ENCODE data around the gene IYD.
A peak's percentile ranks its signal among the peaks of the same experiment; 100 is the strongest.

The IYD gene

GRCh38 chr6:150417899-150418826 lies 49.4 kb downstream of the IYD start (continued):
- peak; percentile 11 for TF ChIP-seq ZNF510 (tag by site-specific recombination; IDR thresholded peaks at IDR 0.05; ENCODE audit: insufficient replicate concordance)
- peak; percentile 88 for TF ChIP-seq ZNF2 (tag by site-specific recombination; IDR thresholded peaks at IDR 0.05)
- peak; percentile 49; the same call in 1 of the 2 replicates for TF ChIP-seq ZNF146 (tag by site-specific recombination; IDR thresholded peaks at IDR 0.05)
- peak; percentile 72; the same call in 1 of the 2 replicates for TF ChIP-seq ZNF18 (tag by site-specific recombination; IDR thresholded peaks at IDR 0.05)
- TF ChIP-seq ZNF501 (tag by site-specific recombination; IDR thresholded peaks at IDR 0.05): peak; percentile 81
- no peak for TF ChIP-seq ZBTB7A (tag by site-specific recombination; IDR thresholded peaks at IDR 0.05; ENCODE audit: low read depth)
- TF ChIP-seq OSR2 (tag by site-specific recombination; IDR thresholded peaks at IDR 0.05): peak; percentile 89; the same call in 1 of the 2 replicates
- peak; percentile 15; the same call in 1 of the 2 replicates for TF ChIP-seq ZNF341 (tag by site-specific recombination; IDR thresholded peaks at IDR 0.05; ENCODE audit: low read depth)
- no peak for TF ChIP-seq ZNF169 (tag by site-specific recombination; IDR thresholded peaks at IDR 0.05)
- TF ChIP-seq PBX3 (CRISPR knock-in tag; IDR thresholded peaks at IDR 0.05): no peak
- no peak for TF ChIP-seq ZNF248 (tag by site-specific recombination; IDR thresholded peaks at IDR 0.05)
- TF ChIP-seq ZNF580 (tag by site-specific recombination; IDR thresholded peaks at IDR 0.05): peak; percentile 93
- no peak for TF ChIP-seq ZNF777 (tag by site-specific recombination; IDR thresholded peaks at IDR 0.05; ENCODE audit: borderline replicate concordance)
- TF ChIP-seq KLF16 (tag by site-specific recombination; IDR thresholded peaks at IDR 0.05): no peak; the same call in 1 of the 2 replicates
- 0 out of 2 replicates have a peak, but pooled peaks have one; percentile 45 for TF ChIP-seq REPIN1 (tag by site-specific recombination; IDR thresholded peaks at IDR 0.05; ENCODE audit: low read depth)
- peak; percentile 78 for TF ChIP-seq ZSCAN4 (tag by site-specific recombination; IDR thresholded peaks at IDR 0.05)
- TF ChIP-seq ZNF138 (tag by site-specific recombination; IDR thresholded peaks at IDR 0.05; ENCODE audit: borderline replicate concordance): no peak
- TF ChIP-seq ZNF76 (tag by site-specific recombination; IDR thresholded peaks at IDR 0.05; ENCODE audit: borderline replicate concordance, low read depth): peak; percentile 39; the same call in 1 of the 2 replicates
- TF ChIP-seq ZNF530 (tag by site-specific recombination; IDR thresholded peaks at IDR 0.05; ENCODE audit: low read depth): no peak
- no peak for TF ChIP-seq ZNF521 (tag by site-specific recombination; IDR thresholded peaks at IDR 0.05)
- 0 out of 2 replicates have a peak, but pooled peaks have one; percentile 8 for TF ChIP-seq GLIS1 (tag by site-specific recombination; IDR thresholded peaks at IDR 0.05)
- peak; percentile 50; the same call in 1 of the 2 replicates for TF ChIP-seq ZBTB6 (tag by site-specific recombination; IDR thresholded peaks at IDR 0.05)
- no peak for TF ChIP-seq ZNF132 (tag by site-specific recombination; IDR thresholded peaks at IDR 0.05; ENCODE audit: borderline replicate concordance)
- TF ChIP-seq ZFHX2 (tag by site-specific recombination; conservative IDR thresholded peaks at IDR 0.05): no peak
- no peak for TF ChIP-seq ZNF140 (tag by site-specific recombination; IDR thresholded peaks at IDR 0.05)
- TF ChIP-seq ZNF596 (tag by site-specific recombination; IDR thresholded peaks at IDR 0.05): 0 out of 2 replicates have a peak, but pooled peaks have one; percentile 45
- peak; percentile 84; the same call in 1 of the 2 replicates for TF ChIP-seq ZSCAN30 (tag by site-specific recombination; IDR thresholded peaks at IDR 0.05)
- TF ChIP-seq KLF9 (tag by site-specific recombination; IDR thresholded peaks at IDR 0.05; ENCODE audit: low read depth): no peak
- TF ChIP-seq ZNF548 (tag by site-specific recombination; IDR thresholded peaks at IDR 0.05): no peak
- no peak for TF ChIP-seq ZNF701 (tag by site-specific recombination; IDR thresholded peaks at IDR 0.05)
- TF ChIP-seq HIC1 (tag by site-specific recombination; IDR thresholded peaks at IDR 0.05): peak; percentile 88
- peak; percentile 99 for TF ChIP-seq GFI1B (tag by site-specific recombination; IDR thresholded peaks at IDR 0.05)

All from HEK293 (cell line).